ENCODE results near the gene RAB26. TPM values are rescaled to one million over a fixed set of nuclear protein-coding genes. Genes with fewer than 3 reads are reported as not detected.

Gene RAB26
- total RNA-seq, 1 donor from 2014 or later = 1.5 TPM

DNA sequence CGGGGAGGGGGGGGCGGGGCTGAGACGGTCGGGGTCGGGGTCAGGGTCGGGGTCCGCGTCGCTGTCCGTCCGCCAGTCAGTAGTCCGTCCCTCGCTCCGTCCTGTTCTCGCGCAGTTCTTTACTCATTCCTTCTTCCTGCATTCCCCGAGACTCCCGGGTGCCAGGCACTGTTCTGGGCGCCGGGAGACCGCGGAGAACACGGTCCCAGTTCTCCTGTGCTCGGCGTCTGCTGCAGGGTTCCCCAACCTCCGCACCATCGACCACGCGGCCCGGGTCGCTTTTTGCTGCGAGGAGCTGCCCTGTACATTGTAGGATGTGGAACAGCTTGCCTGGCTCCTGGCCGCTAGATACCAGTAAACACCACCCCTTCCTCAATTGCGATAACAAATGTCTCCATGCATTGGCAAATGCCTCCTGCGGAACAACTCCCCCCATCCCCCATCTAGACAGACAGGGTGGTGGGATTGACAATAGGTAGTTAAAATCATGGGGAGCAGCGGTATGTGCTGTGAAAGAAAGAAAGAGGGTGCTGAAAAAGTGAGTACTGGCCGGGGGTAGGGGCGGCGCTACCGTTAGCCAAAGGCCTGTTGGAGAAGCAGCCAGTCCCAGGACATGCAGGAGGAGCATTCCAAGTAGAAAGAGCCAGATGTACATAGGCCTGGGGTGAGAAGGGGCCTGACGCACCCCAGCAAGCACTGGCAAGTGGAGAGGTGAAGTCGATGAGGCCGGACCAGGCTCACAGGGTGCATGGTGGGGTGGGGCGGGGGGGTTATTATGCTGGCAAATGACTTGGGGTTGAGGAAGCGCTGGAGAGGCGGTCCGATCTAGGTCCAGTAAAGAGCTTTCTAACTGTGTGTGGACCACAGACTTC, 7.8 kb downstream of the RAB26 start:
- H3K27ac ChIP-seq = peak overlapping the region; percentile 78
- peak overlapping the region; percentile 69 to 86 for H3K4me3 ChIP-seq
- no peak for DNase-seq (ENCODE audit: extremely low spot score in 2 of 2)
- H3K4me1 ChIP-seq = peaks cover 89% of the 10 kb centered on the region
- H3K9me3 ChIP-seq = no peaks in the 10 kb centered on the region
- intact Hi-C loops (cut with DNase I) = loop anchor here (10.0 kb wide), 1 partner anchor 359 kb away; the partner anchor contains the start of gene ATP6V0C
- TF ChIP-seq POLR2A (IDR thresholded peaks at IDR 0.05) (no peak), POLR2AphosphoS5 (IDR thresholded peaks at IDR 0.05; ENCODE audit: insufficient read depth in 1 of 2, low read depth in 1 of 2) (no peak)
- TF ChIP-seq, protein P1, sequence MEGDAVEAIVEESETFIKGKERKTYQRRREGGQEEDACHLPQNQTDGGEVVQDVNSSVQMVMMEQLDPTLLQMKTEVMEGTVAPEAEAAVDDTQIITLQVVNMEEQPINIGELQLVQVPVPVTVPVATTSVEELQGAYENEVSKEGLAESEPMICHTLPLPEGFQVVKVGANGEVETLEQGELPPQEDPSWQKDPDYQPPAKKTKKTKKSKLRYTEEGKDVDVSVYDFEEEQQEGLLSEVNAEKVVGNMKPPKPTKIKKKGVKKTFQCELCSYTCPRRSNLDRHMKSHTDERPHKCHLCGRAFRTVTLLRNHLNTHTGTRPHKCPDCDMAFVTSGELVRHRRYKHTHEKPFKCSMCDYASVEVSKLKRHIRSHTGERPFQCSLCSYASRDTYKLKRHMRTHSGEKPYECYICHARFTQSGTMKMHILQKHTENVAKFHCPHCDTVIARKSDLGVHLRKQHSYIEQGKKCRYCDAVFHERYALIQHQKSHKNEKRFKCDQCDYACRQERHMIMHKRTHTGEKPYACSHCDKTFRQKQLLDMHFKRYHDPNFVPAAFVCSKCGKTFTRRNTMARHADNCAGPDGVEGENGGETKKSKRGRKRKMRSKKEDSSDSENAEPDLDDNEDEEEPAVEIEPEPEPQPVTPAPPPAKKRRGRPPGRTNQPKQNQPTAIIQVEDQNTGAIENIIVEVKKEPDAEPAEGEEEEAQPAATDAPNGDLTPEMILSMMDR (IDR thresholded peaks at IDR 0.05) = no peak
- H3K36me3 ChIP-seq = no peaks in the 10 kb centered on the region
- H3K27me3 ChIP-seq = no peaks in the 10 kb centered on the region

DNA sequence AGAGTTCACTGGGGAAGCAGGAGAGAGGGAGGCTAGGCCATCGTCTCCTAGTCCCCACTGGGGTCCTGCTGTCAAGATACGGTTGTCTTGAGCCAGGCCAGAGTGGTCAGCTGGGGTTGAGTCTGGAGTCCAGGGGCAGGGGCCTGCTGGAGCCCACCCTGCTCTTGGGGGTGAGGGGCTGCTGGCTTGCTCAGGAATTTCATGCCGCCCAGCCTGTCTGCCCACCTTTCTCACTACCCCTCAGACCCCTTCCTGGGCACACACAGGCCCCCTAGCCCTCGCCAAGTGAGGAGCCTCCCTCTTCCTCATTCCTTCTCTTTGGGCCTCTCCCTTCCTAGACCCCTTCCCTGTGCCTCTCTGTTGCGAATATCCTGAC, 8.4 kb downstream of the RAB26 start:
- H3K4me3 ChIP-seq = peak overlapping the region; percentile 69 to 86
- peak overlapping the region; percentile 78 for H3K27ac ChIP-seq

DNA sequence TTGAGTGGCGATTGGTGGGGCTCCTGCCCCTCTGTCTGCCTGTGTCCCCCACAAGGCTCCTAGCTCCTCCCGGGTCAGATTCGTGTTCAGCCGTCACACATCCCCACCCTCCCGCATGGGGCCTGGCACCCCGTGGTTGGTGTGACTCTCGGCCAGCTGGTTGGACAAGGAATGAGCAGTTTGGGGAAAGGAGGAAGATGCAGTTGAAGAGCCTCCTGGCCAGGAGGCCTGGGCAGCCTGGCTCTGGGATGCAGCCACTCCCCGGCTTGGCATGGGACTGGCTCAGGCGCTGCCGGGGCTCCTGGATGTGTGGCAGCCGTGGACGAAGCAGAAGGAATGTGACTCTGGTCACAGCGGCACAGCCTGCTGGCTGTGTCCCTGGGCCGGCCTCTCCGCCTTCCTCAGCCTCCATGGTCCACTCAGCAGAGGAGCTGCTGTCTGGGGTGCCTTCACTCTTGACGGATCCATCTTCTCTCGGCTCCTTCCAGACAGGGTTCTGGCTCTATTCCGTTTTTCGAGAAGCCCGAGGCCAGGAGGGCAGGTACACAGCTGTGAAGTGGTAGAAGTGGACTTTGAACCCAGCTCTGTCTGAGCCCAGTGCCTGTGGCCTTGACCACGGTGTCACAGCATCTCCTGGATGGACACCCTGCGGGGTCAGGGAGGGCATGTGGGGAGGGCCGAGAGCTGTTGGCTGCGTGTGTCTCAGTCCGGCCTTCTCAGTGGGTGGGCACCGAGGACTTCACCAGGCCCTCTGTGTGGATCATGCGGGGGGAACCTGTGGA, 9.2 kb downstream of the RAB26 start:
- Histone ChIP-seq H3K36me3 (no peaks in the 10 kb centered on the region), H3K4me1 (peaks cover 89% of the 10 kb centered on the region), H3K4me3 (no peak overlapping the region), H3K27ac (peak overlapping the region; percentile 78), H3K27me3 (no peaks in the 10 kb centered on the region), H3K9me3 (no peaks in the 10 kb centered on the region)
- no peak for DNase-seq (ENCODE audit: extremely low spot score in 2 of 2)
- TF ChIP-seq, protein P1 (IDR thresholded peaks at IDR 0.05) = no peak
- intact Hi-C loops (cut with DNase I) = loop anchor here (10.0 kb wide), 1 partner anchor 357 kb away; the partner anchor contains the start of gene ATP6V0C

More for the DNA sequence above, 8.4 kb downstream of the RAB26 start:
- TF ChIP-seq POLR2A (IDR thresholded peaks at IDR 0.05) = no peak
- TF ChIP-seq, protein P1 (IDR thresholded peaks at IDR 0.05) = no peak
- TF ChIP-seq POLR2AphosphoS5 (IDR thresholded peaks at IDR 0.05; ENCODE audit: insufficient read depth in 1 of 2, low read depth in 1 of 2) = no peak
- intact Hi-C loops (cut with DNase I) = loop anchor here (10.0 kb wide), 1 partner anchor 358 kb away; the partner anchor contains the start of gene ATP6V0C
- Histone ChIP-seq H3K9me3 (no peaks in the 10 kb centered on the region), H3K27me3 (no peaks in the 10 kb centered on the region), H3K36me3 (no peaks in the 10 kb centered on the region), H3K4me1 (peaks cover 89% of the 10 kb centered on the region)
- DNase-seq (ENCODE audit: extremely low spot score in 2 of 2) = no peak

DNA sequence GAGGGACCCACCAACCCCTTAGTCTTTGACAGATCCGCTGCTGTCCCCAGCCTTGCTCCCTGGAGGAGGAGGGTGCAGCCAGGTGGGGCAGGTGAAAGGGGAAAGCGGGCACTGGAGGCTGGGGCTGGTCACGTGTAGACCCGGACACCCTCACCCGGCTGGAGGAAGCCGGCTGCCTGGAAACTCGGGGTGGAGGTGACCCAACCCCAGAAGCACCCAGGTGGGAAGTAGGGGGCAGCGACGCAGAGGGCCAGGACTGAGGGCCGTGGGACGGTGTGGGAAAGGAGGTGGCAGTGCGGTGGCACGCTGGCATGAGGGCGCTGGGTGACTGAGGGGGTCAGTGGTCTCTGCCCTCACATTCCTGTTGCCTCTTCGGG, 9.8 kb downstream of the RAB26 start:
- Histone ChIP-seq H3K9me3 (no peaks in the 10 kb centered on the region), H3K4me3 (no peak overlapping the region), H3K4me1 (peaks cover 89% of the 10 kb centered on the region), H3K27ac (peak overlapping the region; percentile 78), H3K27me3 (no peaks in the 10 kb centered on the region), H3K36me3 (no peaks in the 10 kb centered on the region)
- intact Hi-C loops (cut with DNase I) = loop anchor here (10.0 kb wide), 1 partner anchor 357 kb away; the partner anchor contains the start of gene ATP6V0C
- TF ChIP-seq, protein P1 (IDR thresholded peaks at IDR 0.05) = no peak
- no peak for TF ChIP-seq POLR2AphosphoS5 (IDR thresholded peaks at IDR 0.05; ENCODE audit: insufficient read depth in 1 of 2, low read depth in 1 of 2)
- DNase-seq (ENCODE audit: extremely low spot score in 2 of 2) = no peak

Measured in vagina (tissue), 2 donors.